GM18520 (cell line): ENCODE data around the gene TAS2R38.
"Not testable (repeated sequence)": the region's sequence is repeated elsewhere in the genome, so short reads cannot be mapped to it uniquely, and the experiment has no call there.

Experiments used
- ATAC-seq: cut with Tn5 transposase; IDR thresholded peaks from one replicate; pipeline ENCODE4 v1.9.1; 2021; ENCODE audit not compliant: unreplicated experiment

TAS2R38 gene

DNA sequence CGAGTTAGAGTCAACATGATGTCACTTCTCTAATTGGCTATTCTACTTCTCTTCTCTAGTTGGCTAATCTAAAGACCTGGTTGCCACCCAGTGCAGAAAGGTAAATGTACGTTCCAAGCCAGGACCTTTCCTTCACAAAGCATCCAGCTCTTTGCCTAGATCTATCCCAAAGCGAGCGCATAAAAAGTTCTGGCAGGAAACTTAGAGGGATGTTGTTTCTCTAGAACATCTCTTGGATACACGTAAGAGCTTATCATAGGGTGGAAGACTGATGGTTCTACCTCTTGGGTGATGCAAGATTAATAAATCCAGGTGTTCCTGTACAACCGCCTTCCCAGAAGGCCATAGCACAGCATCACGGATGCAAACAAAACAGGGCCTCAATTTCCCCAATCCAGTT is at the start of gene TAS2R38:
TAS2R38 (minus strand) TSS at position 101 of the 400 bp plus-strand sequence; CDS start at position 17, 84 bp downstream.
- no peak for ATAC-seq

DNA sequence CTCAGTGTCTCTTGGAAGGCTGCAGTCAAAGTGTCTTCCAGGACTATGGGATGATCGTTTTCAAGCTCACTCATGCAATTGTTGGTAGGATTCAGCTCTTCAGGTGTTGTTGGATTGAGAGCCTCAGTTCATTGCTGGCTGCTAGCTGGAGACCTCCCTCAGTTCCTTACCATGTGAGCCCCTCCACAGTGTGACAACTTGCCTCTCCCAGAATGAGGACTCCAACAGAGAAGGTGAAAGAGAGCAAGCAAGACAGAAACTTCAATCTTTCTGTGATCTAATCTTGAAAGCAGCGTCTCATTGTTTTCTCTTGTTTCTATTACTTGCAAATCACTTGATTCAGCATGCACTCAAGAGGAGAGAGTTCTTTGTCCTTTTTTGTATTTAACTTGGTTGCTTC is 44.6 kb upstream of the TAS2R38 start:
- no peak for ATAC-seq

DNA sequence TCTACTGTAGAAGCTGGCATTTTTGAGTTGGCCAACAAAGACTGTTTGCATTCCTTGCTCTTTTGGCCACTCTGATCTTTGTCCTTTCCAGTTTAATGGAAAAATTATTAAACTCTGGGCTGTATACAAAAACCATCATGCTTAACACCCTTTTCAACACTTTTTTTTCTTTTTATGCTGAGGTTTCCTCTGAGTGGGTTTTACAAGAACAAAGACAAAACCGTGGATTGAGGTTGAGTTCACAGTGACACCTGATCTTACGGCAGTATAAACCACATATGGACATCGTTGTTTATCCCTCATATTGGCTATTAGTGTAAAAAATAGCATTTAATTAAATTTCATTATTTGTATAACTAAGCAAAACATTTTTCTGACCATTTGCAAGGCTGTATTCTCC is 43.9 kb upstream of the TAS2R38 start:
- no peak for ATAC-seq

DNA sequence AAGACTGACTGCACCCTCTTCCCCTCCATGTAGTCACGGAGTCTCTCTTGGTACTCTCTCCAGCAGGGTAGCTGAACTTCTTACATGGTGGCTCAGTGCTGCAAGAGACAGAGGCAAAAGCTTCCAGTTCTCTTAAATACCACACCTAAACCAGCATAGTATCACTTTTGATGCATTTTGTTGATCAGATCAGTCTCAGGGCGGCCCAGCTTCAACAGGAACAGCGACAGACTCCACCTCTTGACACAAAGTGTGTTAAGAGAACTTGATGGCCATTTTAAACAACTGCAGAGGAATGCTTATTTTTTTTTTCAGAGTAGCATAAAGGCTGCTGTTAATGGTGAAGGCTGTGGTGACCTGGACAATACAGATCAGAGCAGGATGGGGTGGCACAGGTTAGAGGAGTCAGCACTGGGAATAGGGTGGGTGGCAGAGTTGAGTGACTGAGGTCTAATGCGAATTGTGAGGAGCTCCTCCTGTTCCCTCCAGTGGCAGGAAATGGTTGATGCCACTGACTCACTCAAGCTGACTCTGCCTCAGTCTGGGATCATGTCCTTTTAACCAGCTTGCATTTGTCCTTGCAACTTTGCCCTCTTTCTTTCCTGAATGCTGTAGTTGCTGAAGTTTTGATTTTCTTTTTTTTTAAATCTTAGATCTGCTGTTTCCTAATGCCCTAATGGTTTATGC is 39.4 kb upstream of the TAS2R38 start:
- no peak for ATAC-seq

DNA sequence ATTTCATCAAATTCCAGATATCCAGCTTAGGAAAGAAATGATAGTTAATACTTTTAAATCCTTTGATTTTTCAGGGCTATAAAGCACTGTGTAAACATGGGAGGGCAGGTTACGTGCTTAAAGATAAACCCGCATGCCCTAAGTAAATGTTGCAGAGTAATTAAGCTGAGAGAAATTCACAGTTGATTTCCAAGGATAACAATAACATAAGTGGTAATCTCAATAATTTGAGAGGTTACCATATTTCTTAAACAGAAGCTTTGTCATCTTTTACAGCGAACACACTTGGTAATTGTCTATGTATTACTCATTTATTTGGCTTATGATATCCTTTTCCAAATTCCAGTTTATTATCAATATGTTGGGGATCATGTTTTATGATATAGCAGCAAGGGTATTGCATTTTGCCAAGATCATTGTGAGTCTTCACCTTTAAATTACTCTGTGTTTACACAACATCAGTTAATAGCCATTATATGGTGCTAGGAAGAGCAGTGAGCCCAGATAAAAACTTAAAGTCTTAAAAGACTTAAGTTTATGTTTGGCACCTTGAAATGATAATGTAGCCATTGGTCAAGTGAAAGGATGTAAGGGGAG is 37.5 kb upstream of the TAS2R38 start:
- ATAC-seq, result no peak

DNA sequence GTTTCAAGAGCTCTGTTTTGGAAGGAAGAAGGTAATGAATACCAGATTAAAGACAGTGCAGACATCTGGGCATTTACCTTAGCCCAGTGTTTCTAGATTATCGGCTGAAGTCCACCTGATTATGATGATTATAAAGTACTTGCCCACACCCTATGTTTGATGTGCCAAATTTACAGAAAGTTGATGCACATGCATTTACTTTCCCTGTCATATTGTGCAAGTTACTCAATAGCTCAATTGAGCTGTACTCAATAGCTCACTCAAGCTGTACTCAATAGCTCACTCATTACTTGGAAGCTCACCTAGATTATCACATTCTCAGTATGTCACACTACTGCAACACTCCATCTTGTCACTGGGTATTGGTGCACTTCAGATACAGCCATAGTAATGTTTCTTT is 35.6 kb upstream of the TAS2R38 start:
- ATAC-seq, result no peak

DNA sequence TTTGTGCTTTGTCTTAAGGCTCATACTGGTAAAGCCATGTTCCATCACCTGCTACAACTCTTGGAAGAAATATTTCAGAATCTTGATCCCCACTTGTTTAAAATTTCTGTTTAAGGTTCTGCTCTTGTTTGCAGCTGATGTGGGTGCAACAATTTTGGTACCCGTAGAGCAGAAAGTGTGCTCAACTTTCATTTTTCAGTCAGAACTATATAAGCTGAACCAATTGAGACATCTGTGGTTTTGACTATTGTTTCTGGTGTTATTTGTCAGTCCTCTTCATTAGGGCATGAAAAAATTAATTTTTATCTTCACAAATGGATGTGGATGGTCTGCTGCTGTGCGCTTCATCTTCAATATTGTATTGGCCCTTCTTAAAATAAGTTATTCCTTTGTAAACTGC is 33.0 kb upstream of the TAS2R38 start:
- ATAC-seq, result no peak

DNA sequence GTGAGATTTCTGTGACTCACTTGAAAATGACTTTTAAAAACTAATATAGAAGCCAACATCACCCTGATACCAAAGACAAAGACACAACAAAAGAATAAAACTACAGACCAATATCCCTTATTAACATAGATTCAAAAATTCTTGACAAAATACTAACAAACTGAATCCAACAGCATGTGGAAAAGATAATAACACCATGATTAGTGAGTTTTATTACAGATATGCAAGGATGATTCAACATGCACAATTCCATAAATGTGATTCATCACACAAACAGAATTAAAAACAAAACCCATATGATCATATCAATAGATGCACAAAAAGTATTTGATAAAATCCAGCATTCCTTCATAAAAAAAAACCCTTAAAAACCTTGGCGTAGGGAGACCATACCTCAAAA is 28.6 kb upstream of the TAS2R38 start:
- ATAC-seq, result no peak

DNA sequence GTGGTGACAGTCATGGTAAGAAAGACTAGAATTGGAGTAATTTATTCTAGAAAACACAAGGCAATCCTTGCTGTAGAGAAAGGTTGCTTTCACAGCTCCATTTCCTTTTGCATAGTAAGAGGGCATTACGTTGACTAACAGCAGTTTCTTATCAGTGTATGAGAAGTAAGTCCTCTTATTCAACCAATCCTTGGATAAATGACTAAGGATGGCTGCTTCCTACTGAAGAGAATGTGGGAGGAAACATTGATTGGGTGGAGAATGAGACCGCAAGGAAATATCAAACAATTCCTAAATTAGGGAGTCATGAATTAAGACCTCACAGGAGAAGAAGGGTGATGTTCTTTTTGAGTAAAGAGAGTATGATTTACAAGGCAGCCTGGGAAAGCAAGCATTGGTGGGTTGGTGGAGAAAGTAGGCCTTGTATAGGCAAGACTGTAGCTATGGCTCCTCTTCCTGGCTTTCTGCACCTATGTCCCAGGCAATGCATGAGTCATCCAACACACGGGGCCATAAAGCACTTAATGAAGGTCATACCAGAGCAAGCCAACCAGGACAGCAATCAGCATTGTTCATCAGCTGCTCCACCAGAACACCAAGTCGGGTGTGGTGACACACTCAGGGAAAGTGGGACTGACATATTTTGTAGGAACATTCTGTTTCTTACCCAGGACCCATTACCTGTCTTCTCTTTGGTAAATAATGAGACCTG is 27.7 kb upstream of the TAS2R38 start:
- ATAC-seq, result no peak

DNA sequence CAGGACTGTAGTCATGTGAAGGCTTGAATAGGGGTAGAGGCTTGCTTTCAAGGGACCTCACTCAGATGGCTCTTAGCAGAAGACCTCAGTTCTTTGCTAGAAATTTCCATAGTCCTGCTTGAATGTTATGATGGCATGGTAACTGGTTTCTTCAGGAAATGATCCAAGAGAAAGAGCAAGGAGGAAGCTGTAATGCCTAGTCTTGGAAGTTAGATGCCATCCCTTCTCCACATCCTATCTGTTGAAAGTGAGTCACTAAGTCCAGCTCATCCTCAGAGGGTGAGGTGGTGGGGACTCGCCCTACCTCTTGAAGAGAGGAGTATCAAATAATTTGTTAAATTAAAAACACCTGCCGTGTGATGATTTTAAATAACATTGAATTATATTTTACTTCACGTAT is 26.7 kb upstream of the TAS2R38 start:
- ATAC-seq, result no peak

DNA sequence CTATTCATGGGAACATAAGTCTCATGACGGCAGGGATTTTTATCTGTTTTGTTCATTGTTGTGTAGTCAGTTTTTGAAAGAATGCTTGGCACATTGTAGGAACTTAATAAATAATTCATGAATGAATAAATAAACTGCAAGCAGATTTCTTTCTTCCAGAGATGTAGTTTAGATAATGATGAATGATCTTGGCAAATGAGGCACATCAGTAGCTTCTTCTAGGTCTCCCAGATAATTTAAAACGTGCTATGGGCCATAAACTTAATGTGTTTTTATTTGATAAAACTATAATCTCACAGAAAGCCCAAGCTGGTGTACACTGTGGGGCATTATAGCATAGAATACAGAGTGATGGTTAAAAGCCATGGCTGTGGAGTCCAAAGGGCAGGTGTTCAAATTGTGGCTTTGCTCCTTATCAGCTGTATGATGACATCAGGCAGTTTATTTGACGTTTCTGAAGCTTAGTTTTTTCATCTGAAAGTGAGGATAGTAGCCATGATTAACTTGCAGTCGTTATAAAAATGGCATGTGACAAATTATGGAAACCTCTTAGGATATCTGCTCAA is 25.6 kb upstream of the TAS2R38 start:
- ATAC-seq, result no peak

DNA sequence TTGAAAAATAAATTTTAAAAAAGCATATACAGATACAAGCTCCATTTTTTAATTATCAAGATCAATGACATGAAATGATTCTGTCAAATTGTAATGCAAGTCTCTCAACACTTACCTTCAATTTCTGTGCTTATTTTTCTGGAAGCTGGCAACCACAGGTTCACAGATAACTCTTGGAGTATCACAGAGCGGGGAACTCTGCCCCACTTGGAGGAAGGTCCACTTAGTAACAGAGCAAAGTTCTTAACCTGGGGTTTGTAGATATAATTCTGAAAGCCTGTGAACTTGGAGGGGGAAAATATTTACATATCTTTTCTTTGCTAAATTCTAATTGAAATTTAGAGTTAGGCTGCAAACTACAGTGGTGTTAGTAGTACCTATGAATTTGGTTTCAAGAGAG is 19.8 kb upstream of the TAS2R38 start:
- ATAC-seq, result no peak

DNA sequence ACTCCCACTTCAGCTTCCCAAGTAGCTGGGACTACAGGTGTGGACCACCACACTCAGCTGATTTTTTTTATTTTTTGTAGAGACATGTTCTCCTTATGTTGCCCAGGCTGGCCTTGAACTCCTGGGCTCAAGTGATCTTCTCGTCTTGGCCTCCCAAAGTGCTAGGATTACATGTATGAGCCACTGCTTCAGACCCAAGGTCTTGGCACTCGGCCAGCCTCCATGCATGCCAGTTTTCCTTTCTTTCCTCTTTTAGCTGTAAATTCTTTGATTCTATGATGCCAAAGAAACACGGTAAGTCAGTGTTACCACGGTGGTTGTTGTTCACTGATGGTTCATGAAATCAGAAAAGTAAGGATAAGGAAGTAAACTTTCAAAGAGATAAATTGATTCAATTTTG is 19.1 kb upstream of the TAS2R38 start:
- no peak for ATAC-seq

DNA sequence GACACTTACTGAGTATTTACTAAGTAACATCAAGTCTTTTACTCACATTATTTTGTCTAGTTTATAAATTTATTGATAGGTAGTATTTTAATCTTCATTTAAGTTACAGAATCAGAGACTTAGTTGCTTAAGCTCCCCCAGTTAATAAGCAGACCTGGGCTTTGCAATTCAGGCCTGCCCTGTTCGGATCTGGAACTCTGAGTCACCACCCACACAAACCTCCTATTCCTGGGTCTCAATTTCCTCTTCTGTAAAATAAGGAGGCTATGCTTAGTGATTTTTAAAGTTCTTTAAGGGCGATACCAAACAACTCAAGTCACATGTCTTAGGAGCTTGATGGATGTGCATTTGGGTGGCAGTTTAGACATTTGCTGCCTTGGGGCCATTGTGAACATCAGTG is 18.6 kb upstream of the TAS2R38 start:
- no peak for ATAC-seq

DNA sequence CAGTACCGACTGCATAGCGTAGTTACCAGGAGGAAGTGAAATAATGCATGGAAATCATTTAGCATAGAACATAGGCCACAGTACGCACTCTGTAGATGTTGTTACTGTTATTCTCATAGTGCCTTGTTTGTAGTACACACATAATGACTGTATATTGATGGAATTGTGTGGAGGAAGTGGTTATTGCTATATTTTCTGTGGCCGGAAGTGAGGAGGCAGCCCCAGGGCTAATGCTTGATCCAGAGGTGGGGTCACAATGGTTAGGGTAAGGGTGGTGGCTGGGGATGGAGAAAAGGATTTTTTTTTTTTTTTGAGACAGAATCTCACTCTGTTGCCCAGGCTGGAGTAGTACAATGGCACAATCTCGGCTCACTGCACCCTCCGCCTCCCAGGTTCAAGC is 17.6 kb upstream of the TAS2R38 start:
- no peak for ATAC-seq

DNA sequence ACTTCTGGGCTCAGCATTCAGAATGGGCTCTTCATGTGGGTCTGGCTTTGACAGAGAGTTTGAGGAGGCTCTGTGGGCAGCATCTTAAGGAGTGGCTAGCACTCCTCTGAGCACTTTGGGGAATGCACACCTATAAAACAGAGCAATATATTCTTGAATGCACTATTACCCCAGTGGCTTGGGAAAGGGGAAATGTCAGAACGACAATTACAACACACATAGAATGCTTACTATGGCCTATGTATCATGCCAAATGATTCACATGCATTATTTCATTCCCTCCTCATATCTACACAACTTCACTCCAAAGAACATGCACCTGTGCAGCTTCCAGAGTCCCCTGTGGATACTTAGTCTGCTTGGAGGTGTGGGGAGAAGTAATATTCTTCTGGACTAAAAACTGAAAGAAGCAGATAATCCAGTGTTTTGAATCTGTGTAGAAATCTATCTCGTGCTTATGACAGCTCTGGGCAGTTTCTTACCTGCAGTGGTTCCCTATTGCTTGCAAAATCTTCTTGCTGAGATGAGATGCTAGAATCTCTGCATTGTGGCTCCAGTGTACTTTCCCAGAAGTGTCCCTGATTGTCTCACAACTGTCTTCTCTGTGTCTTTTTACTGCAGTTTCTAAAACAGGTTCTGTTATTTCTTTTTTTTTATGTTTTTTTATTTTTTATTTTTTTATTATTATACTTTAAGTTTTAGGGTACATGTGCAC is 16.6 kb upstream of the TAS2R38 start:
- ATAC-seq, result no peak

DNA sequence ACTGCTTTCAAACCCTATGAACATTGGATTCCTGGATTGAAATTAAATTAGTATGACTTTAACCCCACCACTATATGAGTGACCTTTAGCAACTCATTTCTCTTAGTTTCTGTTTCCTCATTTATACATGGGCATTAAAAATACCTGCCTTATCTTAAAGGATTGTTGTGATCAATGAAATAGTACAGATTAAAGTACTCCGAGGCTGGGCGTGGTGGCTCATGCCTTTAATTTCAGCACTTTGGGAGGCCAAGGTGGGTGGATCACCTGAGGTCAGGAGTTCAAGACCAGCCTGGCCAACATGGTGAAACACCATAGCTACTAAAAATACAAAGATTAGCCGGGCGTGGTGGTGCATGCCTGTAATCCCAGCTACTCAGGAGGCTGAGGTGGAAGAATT is 14.2 kb upstream of the TAS2R38 start:
- not testable (repeated sequence) for ATAC-seq

DNA sequence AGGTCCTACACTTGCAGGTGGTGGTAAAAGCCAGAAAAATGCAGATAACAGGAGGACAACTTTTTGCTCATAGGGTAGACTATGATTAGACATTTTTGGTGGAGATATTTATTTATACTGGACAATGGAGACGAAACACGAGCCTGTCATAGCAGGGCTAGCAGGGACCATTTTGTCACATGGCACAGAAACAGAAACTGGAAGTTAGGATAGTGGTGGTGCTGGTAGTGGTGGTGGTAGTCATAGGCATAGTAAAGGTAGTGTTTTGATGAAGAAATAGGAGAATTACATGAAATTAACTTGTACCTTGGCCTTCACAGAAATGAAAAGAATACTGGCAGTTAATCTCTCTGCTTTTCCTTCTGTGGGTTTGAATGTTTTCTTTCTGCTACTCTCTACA is 13.3 kb upstream of the TAS2R38 start:
- ATAC-seq, result no peak

DNA sequence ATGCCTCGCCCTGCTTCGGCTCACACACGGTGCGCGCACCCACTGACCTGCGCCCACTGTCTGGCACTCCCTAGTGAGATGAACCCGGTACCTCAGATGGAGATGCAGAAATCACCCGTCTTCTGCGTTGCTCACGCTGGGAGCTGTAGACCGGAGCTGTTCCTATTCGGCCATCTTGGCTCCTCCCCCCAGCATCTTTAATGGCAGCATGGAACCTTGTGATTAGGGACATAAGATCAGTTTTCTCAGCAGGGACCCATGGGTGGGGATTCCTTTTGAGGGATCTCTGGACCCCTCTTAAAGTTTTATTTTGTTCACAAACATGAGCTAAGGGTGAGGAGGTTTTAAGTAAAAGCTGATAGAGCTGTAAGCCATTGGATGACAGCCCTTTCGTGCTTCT is 12.4 kb upstream of the TAS2R38 start:
- not testable (repeated sequence) for ATAC-seq

DNA sequence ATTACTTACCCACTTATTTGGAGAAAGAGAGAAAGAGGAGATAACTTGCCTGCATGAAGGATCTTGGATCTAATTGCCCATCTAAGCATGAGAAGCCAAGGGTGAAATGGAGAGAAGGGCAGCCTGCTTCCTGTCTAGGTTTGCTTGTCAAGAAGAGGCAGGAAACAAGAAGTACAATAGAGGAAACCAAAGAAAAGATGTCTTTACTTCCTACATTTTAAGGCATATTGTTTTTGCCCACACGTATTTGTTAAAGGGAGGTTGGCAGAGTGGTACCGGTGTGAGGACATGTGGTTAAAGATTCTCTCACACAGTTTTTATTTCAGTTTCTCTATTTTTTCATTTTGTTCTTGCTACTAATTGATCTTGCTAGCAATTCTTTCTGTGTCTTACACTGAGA is 6.0 kb upstream of the TAS2R38 start:
- ATAC-seq, result no peak

DNA sequence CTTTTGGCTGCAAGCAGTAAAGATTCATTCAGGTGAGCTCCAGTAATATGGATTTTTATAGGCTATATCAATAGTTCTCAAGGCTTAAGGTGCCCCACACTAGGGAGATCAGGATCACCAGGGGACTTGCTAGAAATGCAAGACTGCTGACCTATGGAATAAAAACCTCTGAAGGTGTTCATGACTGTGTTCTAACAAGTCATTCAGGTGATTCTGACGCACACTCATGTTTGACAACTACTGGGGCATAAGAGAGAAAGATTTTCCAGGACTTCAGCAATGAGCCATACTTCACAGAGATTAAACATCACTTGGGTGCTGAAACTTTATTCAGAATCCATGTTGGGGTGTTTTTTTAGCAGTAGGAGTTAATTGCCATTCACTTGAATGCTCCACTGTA is 4.8 kb upstream of the TAS2R38 start:
- ATAC-seq, result no peak
